GM19043 (cell line): ENCODE data around the gene TRIM28.
"Not testable (repeated sequence)": the region's sequence is repeated elsewhere in the genome, so short reads cannot be mapped to it uniquely, and the experiment has no call there.

Experiments used
- ATAC-seq: cut with Tn5 transposase; IDR thresholded peaks from one replicate; pipeline ENCODE4 v1.9.1; 2021; ENCODE audit warnings: low read depth; ENCODE audit not compliant: unreplicated experiment

The TRIM28 gene

GRCh38 chr19:58572818-58573657 is 29.2 kb downstream of the TRIM28 start, which contains the start of gene MZF1:
TSS of gene MZF1 (minus strand) at chr19:58573335. CDS start at chr19:58571389, 1,946 bp downstream.
- ATAC-seq = peak; percentile 49

GRCh38 chr19:58573658-58574164 is 29.8 kb downstream of the TRIM28 start:
- no peak for ATAC-seq

DNA sequence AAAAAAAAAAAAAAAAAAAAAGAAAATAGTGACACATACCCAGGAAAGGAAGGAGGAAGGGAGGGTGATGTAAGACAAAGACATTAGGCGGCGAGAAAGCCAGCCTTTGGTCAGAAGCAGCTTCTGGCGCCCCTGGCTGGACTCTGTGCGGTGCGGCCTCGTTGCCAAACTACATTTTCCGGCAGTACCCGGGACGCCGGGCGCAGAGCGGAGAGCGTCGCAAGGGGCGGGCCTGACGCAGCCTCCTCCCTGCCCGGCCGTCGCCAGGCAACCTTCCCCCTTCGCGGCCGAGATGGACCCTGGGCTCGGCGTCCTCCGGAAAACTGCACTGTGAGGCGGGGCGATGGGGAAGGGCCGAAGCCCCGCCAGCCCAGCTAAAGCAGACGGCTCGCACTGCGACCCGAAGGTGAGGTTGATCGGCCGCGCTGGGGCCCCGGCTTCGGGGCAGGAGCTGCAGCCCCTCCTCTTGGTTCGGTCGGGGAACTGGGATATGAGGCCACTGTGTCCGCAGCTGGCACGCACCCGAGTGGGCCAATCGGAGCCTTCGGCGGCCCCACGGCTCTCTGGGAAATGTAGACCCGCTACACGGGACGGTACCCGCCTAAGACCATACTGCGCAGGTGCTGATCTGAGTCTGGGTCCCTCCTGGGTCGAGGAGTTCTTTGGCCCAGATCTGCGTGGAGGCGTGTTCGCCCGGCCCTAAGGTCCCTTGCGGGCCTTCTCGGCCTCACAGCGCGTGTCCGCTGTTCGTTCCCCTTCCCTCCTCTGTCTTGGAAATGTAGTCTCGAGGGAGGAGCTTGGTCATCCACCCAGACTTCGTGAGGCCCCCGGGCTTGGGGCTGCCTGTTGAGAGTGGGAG is 31.5 kb downstream of the TRIM28 start:
- peak; percentile 41 for ATAC-seq

DNA sequence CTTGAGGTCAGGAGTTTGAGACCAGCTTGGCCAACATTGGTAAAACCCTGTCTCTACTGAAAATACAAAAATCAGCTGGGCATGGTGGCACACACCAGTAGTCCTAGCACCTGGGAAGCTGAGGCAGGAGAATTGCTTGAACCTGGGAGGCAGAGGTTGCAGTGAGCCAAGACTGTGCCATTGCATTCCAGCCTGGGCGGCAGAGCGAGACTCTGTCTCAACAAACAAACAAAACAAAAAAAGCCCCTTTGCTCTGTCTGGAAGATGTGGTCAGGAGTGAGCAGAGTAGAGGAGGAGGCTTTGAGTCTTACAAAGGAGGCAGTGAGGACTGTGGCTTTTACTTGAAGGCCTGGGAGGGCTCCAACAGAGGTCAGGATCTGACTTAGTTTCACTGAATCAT is 33.7 kb downstream of the TRIM28 start:
- ATAC-seq = not testable (repeated sequence)

DNA sequence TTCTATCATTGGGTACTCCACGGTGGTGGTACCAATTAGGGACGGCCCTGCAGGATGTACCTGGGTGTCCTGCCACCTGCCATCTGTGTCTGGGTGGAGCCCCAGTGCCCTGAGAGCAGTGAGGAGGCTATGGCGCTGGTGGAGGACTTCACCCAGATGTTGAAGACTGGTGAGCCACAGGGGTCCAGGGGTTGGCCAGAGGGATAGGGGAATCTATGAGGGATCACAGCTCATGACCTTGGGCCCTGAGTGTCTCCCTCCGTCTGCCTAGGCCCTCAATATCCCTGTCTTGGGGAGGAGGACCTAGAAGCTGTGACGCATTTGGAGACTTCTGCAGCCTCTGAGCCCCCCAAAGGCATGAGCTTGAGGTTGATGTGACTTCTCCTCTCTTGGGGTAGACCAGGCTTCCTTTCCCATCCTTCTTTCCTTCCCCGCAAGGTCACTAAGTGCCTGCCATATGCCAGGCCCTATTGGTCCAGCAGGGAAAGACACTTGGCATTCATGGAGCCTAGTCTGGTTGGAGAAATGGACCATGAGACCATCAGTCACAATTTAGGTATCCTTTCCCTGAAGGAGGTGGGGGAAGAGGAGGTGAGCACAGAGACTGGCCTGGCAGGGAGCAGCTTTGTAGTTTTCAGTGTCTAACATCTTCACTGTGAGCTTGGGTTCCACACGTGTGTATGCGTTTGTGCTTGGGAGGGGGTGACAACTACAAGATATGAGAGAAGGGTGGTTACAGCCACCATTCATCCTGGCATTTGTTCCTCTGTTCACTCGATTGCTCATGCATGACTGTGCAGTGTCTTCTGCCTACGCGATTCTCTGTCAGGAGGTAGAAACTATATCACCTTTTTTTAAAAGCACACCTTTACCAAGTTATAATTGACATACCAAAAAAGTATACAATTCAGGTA is 34.4 kb downstream of the TRIM28 start:
- no peak for ATAC-seq

GRCh38 chr19:58579473-58580142 is 35.7 kb downstream of the TRIM28 start:
- ATAC-seq = no peak

DNA sequence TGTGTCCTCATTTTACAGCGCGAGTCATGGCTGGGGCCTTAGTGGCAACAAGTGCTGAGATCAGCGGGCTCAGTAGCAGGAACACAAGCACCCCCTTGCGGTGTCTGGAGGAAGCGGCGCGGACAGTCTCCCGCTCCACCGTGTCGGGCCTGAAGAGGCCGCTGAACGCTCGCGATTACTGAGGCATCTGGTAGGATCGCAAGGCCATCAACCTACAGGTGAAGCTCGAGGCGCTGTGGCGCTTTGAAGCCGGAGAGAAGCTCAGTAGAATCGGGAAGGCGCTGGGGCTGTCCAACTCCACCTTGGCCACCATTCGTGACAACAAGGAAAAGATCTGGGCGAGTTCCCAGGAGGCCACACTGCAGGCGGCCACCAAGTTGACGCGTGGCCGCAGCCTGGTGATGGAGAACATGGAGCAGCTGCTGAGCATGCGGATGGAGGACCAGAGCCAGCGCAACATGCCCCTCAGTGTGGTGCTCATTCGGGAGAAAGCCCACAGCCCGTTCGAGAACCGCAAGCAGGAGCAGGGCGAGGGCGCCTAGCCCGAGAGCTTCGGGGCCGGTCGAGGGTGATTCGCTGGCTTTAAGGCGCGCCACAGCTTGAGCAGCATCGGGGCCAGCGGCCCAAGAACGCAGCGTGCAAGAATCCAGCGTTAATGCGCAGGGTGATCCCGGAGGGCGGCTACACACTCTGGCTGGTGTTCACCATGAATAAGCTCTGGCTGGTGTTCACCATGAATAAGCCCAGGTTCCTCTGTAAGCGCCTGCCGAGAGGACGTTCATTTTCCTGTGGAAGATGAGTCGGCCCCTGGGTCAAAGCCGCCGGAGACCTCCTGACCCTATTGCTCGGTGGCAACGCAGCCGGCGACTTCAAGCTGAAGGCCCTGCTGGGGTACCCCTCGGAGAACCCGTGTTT is 37.6 kb downstream of the TRIM28 start:
- no peak for ATAC-seq

- ATAC-seq = no peak
Observed at GRCh38 chr19:58582985-58583384, 39.1 kb downstream of the TRIM28 start.

DNA sequence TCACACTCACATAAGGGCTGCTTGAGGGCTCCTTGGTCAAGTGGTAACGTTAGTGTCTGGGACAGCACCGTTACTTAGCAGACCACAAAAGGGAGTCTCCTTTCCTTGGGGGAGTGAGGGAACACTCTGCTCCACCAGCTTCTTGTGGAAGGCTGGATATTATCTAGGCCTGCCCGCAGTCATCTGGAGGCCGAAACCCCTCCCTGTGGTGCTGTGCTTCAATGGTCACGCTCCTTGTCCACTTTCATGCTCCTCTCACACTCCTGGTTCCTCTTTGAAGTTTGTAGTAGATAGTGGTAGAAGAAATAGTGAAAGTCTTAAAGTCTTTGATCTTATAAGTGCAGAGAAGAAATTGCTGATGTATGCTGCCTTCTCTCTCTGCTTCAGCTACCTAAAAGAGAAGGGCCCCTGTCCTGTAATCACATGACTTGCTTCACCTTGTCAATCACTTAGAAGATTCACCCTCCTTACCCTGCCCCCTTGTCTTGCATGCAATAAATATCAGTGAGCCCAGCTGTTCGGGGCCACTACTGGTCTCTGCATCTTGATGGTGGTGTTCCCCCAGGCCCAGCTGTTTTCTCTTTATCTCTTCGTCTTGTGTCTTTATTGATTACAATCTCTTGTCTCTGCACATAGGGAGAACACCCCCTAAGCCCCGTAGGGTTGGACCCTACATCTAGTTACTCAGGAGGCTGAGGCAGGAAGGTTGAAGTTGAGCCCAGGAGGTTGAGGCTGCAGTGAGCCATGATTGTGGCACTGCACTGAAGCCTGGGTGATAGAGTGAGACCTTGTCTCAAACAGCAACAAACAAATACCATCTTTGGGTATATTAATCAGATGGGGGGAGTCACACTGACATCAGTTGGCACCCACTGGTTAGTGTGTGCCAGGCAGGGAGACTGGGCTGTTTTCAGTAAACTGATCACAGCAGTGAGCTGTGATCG is 40.9 kb downstream of the TRIM28 start:
- no peak for ATAC-seq

- no peak for ATAC-seq
Observed at GRCh38 chr19:58585442-58586132, 41.7 kb downstream of the TRIM28 start.

GRCh38 chr19:58586133-58586765 is 42.4 kb downstream of the TRIM28 start:
- ATAC-seq = no peak
